ENCODE data around the gene TIMP3. TPM values are rescaled to one million over a fixed set of nuclear protein-coding genes. Genes with fewer than 3 reads are reported as not detected.
A peak's percentile ranks its signal among the peaks of the same experiment; 100 is the strongest.

Gene TIMP3
- total RNA-seq, 1 experiment from 2014 or later: 0.87 TPM

GRCh38 chr22:32831584-32831983 is 30.1 kb downstream of the TIMP3 start:
- H4K5ac ChIP-seq (ENCODE audit: insufficient read length, low read depth, low read length): no peak overlapping the region
- H3K4ac ChIP-seq (ENCODE audit: low read depth, low read length): no peak overlapping the region
- Mint-ChIP-seq H3K27me3 (ENCODE audit: low read depth) (peaks cover 2% of the 10 kb centered on the region; the same call in 1 of the 2 replicates), H3K9me3 (no peaks in the 10 kb centered on the region), H3K27ac (peak overlapping the region in 1 of 3 experiments; percentile 17; a peak in 1 of 7 replicates), H3K4me3 (no peak overlapping the region), H3K36me3 (ENCODE audit: insufficient read depth in 1 of 3, low read depth in 3 of 3) (peaks cover 0 to 11% (median 1%) of the 10 kb centered on the region in 3 experiments; a peak in 3 of 7 replicates), H3K4me1 (peaks cover 26 to 31% of the 10 kb centered on the region in 2 experiments)
- H3K18ac ChIP-seq (ENCODE audit: insufficient read length, low read depth, low read length): no peak overlapping the region
- no peaks in the 10 kb centered on the region for H3K79me2 ChIP-seq (ENCODE audit: insufficient read depth, low read length)
- H3K14ac ChIP-seq (ENCODE audit: insufficient read depth, low read length): no peak overlapping the region
- no peaks in the 10 kb centered on the region for H3K23me2 ChIP-seq (ENCODE audit: insufficient read length, low read depth, low read length, poor library complexity, severe bottlenecking)
- H4K20me1 ChIP-seq (ENCODE audit: control insufficient read depth, insufficient read depth, insufficient read length): peaks cover 2% of the 10 kb centered on the region
- no peak overlapping the region for H2AFZ ChIP-seq (ENCODE audit: low read length)
- no peaks in the 10 kb centered on the region; the same call in 1 of the 2 replicates for H3K4me1 ChIP-seq (ENCODE audit: insufficient read depth, low read length)
- H3K4me2 ChIP-seq (ENCODE audit: insufficient read depth, insufficient read length, low read length): no peak overlapping the region
- H3T11ph ChIP-seq (ENCODE audit: low read length): no peak overlapping the region
- no peak overlapping the region for H3K56ac ChIP-seq (ENCODE audit: insufficient read length, low read depth, low read length)
- DNase-seq: no peak
- no peak overlapping the region for H2BK15ac ChIP-seq (ENCODE audit: low read depth, low read length)
- H2BK12ac ChIP-seq (ENCODE audit: insufficient read length, low read depth, low read length): no peak overlapping the region
- no CpG with 5 or more reads among the region's 3 CpGs for WGBS (ENCODE audit: extremely low coverage, insufficient read length, low lambda C conversion rate)
- no peaks in the 10 kb centered on the region for H3K9me3 ChIP-seq (ENCODE audit: control insufficient read depth, low read depth, low read length)
- H2BK5ac ChIP-seq (ENCODE audit: insufficient read length, low read length): no peak overlapping the region
- TF ChIP-seq, protein P1, sequence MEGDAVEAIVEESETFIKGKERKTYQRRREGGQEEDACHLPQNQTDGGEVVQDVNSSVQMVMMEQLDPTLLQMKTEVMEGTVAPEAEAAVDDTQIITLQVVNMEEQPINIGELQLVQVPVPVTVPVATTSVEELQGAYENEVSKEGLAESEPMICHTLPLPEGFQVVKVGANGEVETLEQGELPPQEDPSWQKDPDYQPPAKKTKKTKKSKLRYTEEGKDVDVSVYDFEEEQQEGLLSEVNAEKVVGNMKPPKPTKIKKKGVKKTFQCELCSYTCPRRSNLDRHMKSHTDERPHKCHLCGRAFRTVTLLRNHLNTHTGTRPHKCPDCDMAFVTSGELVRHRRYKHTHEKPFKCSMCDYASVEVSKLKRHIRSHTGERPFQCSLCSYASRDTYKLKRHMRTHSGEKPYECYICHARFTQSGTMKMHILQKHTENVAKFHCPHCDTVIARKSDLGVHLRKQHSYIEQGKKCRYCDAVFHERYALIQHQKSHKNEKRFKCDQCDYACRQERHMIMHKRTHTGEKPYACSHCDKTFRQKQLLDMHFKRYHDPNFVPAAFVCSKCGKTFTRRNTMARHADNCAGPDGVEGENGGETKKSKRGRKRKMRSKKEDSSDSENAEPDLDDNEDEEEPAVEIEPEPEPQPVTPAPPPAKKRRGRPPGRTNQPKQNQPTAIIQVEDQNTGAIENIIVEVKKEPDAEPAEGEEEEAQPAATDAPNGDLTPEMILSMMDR (conservative IDR thresholded peaks at IDR 0.05): no peak
- no peak overlapping the region for H4K8ac ChIP-seq (replicated peaks; ENCODE audit: insufficient read length, low read depth, low read length)
- H3K9ac ChIP-seq (ENCODE audit: extremely low read depth, insufficient read length, low read length): no peak overlapping the region
- H3K79me1 ChIP-seq (ENCODE audit: insufficient read depth, low read depth, low read length, poor library complexity, severe bottlenecking): no peaks in the 10 kb centered on the region
- H3K27ac ChIP-seq (ENCODE audit: insufficient read length, low read depth, low read length): no peak overlapping the region
- H2BK120ac ChIP-seq (ENCODE audit: low read depth, low read length, poor library complexity, severe bottlenecking): no peak overlapping the region
- H3K27me3 ChIP-seq (ENCODE audit: insufficient read depth, low read length): no peaks in the 10 kb centered on the region
- H3K23ac ChIP-seq (ENCODE audit: insufficient read length, low read depth, low read length): no peak overlapping the region
- H2AK5ac ChIP-seq (ENCODE audit: insufficient read length, low read length): no peak overlapping the region
- H2BK20ac ChIP-seq (ENCODE audit: low read depth, low read length, poor library complexity, severe bottlenecking): no peak overlapping the region
- H4K91ac ChIP-seq (ENCODE audit: insufficient read length, low read depth, low read length): no peak overlapping the region
